ENCODE results near the gene POU2F1.

DNA sequence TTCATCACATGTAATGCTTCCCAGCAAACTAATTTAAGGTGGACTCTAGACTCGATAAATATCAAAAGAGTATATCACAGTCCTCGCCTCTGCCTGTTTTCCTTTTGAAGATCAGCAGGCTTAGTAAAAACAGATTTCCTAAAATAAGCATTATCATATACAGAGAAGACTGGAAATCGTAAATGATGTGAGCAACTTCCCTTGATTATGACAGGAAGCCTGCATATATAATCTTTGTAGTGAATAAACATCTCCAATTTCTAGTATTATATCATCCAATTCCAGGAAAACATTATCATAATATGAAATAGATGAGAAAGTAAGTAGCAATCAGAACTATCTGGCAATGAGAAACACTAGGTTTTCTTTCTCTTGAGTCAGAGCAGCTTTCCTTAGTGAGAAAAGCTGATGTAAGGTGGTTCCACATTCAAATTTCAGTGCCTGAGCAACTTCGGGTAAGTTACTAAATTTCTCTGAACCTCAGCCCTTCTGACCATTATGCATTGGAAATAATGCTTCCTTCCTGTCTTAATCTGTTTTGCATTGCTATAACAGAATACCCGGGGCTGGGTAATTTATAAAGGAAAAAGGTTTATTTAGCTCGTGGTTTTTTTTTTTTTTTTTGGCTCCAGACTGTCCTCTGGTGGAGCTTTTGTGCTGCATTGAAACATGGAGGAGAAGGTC is 12.6 kb upstream of the POU2F1 start:
- TF ChIP-seq, protein P1, sequence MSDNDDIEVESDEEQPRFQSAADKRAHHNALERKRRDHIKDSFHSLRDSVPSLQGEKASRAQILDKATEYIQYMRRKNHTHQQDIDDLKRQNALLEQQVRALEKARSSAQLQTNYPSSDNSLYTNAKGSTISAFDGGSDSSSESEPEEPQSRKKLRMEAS (IDR thresholded peaks at IDR 0.05): no peak
- TF ChIP-seq, protein P2, sequence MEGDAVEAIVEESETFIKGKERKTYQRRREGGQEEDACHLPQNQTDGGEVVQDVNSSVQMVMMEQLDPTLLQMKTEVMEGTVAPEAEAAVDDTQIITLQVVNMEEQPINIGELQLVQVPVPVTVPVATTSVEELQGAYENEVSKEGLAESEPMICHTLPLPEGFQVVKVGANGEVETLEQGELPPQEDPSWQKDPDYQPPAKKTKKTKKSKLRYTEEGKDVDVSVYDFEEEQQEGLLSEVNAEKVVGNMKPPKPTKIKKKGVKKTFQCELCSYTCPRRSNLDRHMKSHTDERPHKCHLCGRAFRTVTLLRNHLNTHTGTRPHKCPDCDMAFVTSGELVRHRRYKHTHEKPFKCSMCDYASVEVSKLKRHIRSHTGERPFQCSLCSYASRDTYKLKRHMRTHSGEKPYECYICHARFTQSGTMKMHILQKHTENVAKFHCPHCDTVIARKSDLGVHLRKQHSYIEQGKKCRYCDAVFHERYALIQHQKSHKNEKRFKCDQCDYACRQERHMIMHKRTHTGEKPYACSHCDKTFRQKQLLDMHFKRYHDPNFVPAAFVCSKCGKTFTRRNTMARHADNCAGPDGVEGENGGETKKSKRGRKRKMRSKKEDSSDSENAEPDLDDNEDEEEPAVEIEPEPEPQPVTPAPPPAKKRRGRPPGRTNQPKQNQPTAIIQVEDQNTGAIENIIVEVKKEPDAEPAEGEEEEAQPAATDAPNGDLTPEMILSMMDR (IDR thresholded peaks at IDR 0.05 in 2 of 3, conservative IDR thresholded peaks at IDR 0.05 in 1 of 3; ENCODE audit: borderline replicate concordance in 1 of 3, insufficient read depth in 1 of 3, low read depth in 2 of 3, low read length in 2 of 3): peak; percentile 31 to 57 (median 46); a peak in 5 of 6 replicates
- TF ChIP-seq, protein P3, sequence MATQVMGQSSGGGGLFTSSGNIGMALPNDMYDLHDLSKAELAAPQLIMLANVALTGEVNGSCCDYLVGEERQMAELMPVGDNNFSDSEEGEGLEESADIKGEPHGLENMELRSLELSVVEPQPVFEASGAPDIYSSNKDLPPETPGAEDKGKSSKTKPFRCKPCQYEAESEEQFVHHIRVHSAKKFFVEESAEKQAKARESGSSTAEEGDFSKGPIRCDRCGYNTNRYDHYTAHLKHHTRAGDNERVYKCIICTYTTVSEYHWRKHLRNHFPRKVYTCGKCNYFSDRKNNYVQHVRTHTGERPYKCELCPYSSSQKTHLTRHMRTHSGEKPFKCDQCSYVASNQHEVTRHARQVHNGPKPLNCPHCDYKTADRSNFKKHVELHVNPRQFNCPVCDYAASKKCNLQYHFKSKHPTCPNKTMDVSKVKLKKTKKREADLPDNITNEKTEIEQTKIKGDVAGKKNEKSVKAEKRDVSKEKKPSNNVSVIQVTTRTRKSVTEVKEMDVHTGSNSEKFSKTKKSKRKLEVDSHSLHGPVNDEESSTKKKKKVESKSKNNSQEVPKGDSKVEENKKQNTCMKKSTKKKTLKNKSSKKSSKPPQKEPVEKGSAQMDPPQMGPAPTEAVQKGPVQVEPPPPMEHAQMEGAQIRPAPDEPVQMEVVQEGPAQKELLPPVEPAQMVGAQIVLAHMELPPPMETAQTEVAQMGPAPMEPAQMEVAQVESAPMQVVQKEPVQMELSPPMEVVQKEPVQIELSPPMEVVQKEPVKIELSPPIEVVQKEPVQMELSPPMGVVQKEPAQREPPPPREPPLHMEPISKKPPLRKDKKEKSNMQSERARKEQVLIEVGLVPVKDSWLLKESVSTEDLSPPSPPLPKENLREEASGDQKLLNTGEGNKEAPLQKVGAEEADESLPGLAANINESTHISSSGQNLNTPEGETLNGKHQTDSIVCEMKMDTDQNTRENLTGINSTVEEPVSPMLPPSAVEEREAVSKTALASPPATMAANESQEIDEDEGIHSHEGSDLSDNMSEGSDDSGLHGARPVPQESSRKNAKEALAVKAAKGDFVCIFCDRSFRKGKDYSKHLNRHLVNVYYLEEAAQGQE (IDR thresholded peaks at IDR 0.05; ENCODE audit: low read depth): no peak
- TF ChIP-seq JUND (IDR thresholded peaks at IDR 0.05): no peak
- no peak for TF ChIP-seq POLR2AphosphoS5 (IDR thresholded peaks at IDR 0.05; ENCODE audit: low read depth, low read length)
- TF ChIP-seq SP1 (IDR thresholded peaks at IDR 0.05; ENCODE audit: low read depth): no peak
- TF ChIP-seq CEBPB (IDR thresholded peaks at IDR 0.05; ENCODE audit: low read depth): no peak
- no peak for TF ChIP-seq POLR2A (IDR thresholded peaks at IDR 0.05; ENCODE audit: borderline replicate concordance, extremely low read depth, insufficient read depth, insufficient read length)
- TF ChIP-seq, protein P4, sequence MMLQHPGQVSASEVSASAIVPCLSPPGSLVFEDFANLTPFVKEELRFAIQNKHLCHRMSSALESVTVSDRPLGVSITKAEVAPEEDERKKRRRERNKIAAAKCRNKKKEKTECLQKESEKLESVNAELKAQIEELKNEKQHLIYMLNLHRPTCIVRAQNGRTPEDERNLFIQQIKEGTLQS (IDR thresholded peaks at IDR 0.05): no peak

All from HCT116 (cell line).